Astrocyte of the spinal cord (primary cell): Measurements from ENCODE around the gene SOAT2.
"Not testable (repeated sequence)": the region's sequence is repeated elsewhere in the genome, so short reads cannot be mapped to it uniquely, and the experiment has no call there.

Source experiments
- DNase-seq: peaks from one replicate; pipeline ENCODE4 v3.0.0; 2011; ENCODE audit warnings: low read depth, low spot score
- H3K4me3 ChIP-seq: 2 replicates; pipeline ENCODE4 v1.5.1; 2011; ENCODE audit warnings: low read depth, mild to moderate bottlenecking, low read length, moderate library complexity
- in situ Hi-C: cut with HindIII; loops from 2 replicates; pipeline ENCODE4 v1.10.0; 2017; ENCODE audit warnings: low sequenced_read_pairs
- TF ChIP-seq, protein P1 (sequence below): IDR thresholded peaks from 2 replicates; pipeline ENCODE4 v1.5.1; 2012; ENCODE audit warnings: low read depth, mild to moderate bottlenecking, low read length, inconsistent platforms

The SOAT2 gene

DNA sequence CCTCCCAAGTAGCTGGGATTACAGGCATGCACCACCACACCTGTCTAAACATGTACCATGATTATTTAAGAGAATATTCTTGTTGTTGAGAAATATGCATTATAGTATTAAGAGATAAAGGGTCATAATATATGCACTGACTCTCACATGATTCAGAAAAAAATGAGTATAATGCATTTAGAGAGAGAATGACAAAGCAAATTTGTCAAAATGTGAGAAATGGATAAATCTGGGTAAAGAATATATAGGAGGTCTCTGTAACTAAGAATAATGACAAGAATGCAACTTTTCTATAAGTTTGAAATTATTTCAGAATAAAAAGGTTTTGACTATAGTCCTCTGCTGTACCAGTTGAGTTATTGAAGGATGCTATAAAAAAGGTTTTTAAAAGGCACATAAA, 49.1 kb downstream of the SOAT2 start:
- in situ Hi-C loops, result no loop called here
- TF ChIP-seq, protein P1, sequence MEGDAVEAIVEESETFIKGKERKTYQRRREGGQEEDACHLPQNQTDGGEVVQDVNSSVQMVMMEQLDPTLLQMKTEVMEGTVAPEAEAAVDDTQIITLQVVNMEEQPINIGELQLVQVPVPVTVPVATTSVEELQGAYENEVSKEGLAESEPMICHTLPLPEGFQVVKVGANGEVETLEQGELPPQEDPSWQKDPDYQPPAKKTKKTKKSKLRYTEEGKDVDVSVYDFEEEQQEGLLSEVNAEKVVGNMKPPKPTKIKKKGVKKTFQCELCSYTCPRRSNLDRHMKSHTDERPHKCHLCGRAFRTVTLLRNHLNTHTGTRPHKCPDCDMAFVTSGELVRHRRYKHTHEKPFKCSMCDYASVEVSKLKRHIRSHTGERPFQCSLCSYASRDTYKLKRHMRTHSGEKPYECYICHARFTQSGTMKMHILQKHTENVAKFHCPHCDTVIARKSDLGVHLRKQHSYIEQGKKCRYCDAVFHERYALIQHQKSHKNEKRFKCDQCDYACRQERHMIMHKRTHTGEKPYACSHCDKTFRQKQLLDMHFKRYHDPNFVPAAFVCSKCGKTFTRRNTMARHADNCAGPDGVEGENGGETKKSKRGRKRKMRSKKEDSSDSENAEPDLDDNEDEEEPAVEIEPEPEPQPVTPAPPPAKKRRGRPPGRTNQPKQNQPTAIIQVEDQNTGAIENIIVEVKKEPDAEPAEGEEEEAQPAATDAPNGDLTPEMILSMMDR, result no peak
- no peak overlapping the region for H3K4me3 ChIP-seq
- DNase-seq, result no peak

DNA sequence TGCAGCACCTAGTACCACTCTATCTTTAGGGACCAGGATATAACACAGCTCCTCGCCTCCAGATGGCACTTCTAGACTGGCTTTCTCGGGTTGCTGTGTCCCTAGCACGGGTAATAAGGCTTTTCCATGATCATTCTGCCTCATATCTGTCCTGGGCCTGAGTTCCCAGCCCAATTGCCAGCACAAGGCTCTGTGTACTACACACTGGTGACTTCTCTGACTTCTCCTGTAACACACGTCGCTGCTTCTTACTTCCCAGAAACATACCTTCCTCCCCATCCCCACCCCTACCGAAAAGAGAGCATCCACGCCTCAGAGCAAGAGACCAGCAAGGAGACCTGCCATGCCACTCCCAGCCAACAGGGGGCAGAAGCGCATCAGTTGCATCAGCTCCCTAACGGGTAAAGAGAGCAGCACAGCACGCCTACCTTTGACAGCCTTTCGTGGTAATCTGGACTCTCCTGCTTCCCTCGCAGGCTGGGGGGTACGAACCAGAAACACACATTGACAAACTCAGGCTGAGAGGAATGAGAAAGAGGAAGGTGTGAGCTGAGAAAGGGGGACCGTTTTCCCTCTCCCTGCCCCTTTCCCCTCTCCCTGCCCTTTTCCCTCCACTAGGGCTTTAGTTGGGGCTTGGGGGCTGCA, 56.0 kb downstream of the SOAT2 start:
- in situ Hi-C loops, result no loop called here
- peak; percentile 63 for DNase-seq
- no peak overlapping the region for H3K4me3 ChIP-seq
- TF ChIP-seq, protein P1, result peak; percentile 100

DNA sequence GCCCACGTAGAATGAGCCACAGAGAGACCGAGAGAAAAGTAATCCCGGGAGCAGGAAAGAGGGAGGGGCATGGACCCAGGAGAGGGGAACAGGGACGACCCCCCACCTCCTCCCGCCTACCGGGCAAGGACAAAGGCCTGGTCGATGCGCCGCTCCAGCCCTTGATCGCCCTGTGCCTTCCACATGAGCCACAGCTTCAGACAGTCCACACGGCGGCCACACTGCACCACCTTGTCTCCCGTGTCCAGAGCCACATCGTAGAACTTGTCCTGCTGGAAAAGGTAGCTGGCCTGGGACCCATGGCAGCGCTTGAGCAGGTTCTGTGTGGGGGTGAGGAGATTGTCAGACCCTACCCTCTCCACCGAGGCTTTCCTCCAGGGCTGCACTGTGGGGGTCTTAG, 56.7 kb downstream of the SOAT2 start:
- in situ Hi-C loops, result no loop called here
- TF ChIP-seq, protein P1, result no peak
- no peak for DNase-seq
- H3K4me3 ChIP-seq, result no peak overlapping the region

DNA sequence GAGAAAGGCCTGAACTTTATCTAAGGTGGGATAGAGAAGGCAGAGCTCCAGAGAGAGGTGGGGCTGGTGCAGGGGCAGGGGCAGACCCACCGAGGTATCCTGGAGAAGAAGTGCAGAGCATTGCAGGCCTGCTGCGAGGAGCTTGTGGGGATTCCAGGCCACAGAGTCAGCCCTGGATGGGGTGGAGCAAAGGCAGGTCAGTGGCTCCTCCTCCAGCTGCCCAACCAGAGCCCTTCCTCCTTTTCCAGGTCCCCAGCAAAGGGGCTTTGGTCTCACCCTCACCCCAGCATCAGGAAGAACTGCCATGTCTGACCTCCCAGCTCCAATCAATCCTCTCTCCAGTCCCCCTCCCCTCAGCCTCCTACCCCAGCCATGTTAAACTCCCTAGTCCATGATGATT, 57.4 kb downstream of the SOAT2 start:
- in situ Hi-C loops, result no loop called here
- DNase-seq, result no peak
- TF ChIP-seq, protein P1, result no peak

DNA sequence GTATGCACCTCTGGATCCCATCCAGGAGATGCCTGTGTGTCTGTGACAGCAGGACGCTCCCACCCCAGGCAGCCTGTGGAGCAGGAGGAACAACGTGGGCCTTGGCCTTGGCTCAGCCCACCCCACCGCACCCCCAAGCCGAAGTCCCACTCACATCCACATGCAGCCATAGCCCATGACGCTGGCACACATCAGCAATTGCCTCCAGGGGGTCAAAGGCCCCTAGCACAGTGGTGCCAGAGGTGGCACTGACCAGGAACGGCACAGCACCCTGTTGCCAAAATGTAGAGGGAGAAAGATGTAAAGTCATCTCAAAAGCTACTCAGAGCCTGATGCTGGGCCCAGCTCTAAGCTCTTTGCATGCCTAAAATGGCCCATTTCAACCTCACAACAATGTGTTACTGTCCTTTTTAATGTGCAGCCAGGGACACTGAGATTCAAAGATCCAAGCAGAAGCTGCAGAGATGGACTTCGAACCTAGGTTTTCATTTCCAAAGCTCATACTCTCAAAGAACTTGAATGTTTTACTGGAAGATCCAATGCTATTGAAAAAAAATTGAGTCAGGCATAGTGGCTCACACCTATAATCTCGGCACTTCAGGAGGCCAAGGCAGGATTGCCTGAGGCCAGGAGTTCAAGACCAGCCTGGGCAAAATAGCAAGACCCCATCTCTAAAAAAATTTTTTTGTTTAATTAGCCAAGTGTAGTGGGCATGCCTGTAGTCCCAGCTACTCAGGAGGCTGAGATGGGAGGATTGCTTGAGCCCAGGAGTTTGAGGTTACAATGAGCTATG, 58.0 kb downstream of the SOAT2 start:
- in situ Hi-C loops, result no loop called here
- DNase-seq, result no peak
- H3K4me3 ChIP-seq, result no peak overlapping the region
- TF ChIP-seq, protein P1, result no peak

More for the DNA sequence above, 57.4 kb downstream of the SOAT2 start:
- no peak overlapping the region for H3K4me3 ChIP-seq

DNA sequence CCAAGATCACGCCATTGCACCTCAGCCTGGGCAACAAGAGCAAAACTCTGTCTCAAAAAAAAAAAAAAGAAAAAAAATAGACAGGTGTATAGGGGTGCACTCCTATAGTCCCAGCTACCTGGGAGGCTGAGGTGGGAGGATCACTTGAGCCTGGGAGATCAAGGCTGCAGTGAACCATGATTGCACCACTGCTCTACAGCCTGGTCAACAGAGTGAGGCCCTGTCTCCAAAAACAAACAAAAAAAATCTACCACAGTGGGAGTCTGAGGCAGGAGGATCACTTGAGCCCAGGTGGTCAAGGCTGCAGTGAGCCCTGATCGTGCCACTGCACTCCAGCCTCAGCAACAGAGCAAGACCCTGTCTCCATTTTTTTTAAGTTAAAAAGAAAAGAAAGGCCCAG, 59.7 kb downstream of the SOAT2 start:
- DNase-seq, in situ Hi-C loops, H3K4me3 ChIP-seq: not testable (repeated sequence)

DNA sequence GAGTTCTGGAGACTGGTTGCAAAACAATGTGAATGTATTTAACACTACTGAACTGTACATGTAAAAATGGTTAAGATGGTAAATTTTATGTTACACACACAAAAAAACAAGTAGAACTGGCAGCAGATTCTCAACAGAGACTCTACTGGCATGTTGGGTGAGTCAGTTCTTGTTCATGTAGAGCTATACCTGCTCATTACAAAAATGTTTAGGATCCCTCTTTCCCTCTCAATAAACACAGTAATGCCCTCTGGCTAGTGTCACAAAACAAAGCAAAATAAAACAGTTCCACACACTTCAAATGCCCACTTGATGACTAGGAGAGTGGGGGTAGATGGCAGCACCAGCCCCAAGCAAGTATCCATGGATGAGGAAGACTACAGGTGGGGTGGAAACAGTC, 63.6 kb downstream of the SOAT2 start:
- in situ Hi-C loops, result no loop called here
- no peak for DNase-seq
- TF ChIP-seq, protein P1, result no peak
- no peak overlapping the region for H3K4me3 ChIP-seq
